NCI-H2227 (cell line): ENCODE measurements around the gene AP4B1.
"Not testable (repeated sequence)": the region's sequence is repeated elsewhere in the genome, so short reads cannot be mapped to it uniquely, and the experiment has no call there.

Source experiments
- DNase-seq: peaks from one replicate; lab custom pipeline; 2025; ENCODE audit not compliant: unreplicated experiment; lab: John Stamatoyannopoulos, UW

The AP4B1 gene

GRCh38 chr1:113904674-113905434 lies at the start of gene AP4B1, which contains the start of gene DCLRE1B:
AP4B1 (minus strand) TSS chr1:113904799; CDS start chr1:113904717, 82 bp downstream.
DCLRE1B (plus strand) TSS chr1:113905326; CDS start chr1:113905587, 261 bp downstream.
- DNase-seq = peak; percentile 99

- DNase-seq = no peak
Measured at GRCh38 chr1:113951719-113952118, 47.1 kb upstream of the AP4B1 start.

GRCh38 chr1:113950908-113951307 lies 46.3 kb upstream of the AP4B1 start:
- DNase-seq = no peak

GRCh38 chr1:113949007-113949406 lies 44.4 kb upstream of the AP4B1 start:
- peak; percentile 36 for DNase-seq

- DNase-seq = not testable (repeated sequence)
Measured at GRCh38 chr1:113948151-113948550, 43.6 kb upstream of the AP4B1 start.

- DNase-seq = no peak
Measured at GRCh38 chr1:113947388-113948107, 42.9 kb upstream of the AP4B1 start.

GRCh38 chr1:113946678-113947387 lies 42.2 kb upstream of the AP4B1 start:
- DNase-seq = peak; percentile 10

DNA sequence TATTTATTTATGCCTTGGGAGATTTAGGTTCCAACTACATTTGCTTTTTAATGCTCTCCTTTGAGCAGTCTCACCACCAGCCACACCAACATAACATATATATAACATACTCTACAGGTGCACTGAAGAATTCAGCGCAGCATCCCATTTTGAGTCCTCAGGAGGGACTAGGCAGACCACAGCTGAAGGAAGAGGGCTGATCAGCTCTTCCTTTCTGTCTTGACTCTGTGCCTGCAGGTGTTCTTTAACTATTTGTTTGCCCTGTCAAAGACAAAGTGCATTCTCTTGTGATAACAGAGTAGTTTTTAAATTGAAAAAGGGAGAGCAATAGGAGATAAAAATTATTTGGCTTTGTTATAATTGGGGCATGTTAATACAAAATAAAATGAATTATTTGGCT lies 41.5 kb upstream of the AP4B1 start:
- DNase-seq = no peak

DNA sequence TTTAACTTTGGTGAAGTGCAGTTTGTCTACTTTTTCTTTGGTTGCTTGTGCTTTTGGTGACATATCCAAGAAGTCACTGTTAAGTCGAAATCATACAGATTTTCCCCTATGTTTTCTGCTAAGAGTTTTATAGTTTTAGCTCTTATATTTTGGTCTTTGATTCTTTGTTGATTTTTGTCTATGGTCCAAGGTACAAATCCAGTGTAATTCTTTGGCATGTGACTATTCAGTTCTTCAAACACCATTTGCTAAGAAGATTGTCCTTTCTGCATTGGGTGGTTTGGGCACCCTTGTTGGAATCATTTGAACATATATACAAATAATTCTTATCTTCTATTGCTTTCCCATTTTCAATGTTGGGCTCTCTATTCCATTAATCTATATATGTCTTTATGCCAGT lies 40.7 kb upstream of the AP4B1 start:
- DNase-seq = no peak

GRCh38 chr1:113943028-113943811 lies 38.6 kb upstream of the AP4B1 start:
- DNase-seq = no peak

- no peak for DNase-seq
Measured at GRCh38 chr1:113942527-113942926, 37.9 kb upstream of the AP4B1 start.

GRCh38 chr1:113941245-113941559 lies 36.6 kb upstream of the AP4B1 start:
- peak; percentile 14 for DNase-seq

GRCh38 chr1:113940365-113941244 lies 36.0 kb upstream of the AP4B1 start:
- DNase-seq = no peak

GRCh38 chr1:113938192-113938591 lies 33.6 kb upstream of the AP4B1 start:
- DNase-seq = no peak

DNA sequence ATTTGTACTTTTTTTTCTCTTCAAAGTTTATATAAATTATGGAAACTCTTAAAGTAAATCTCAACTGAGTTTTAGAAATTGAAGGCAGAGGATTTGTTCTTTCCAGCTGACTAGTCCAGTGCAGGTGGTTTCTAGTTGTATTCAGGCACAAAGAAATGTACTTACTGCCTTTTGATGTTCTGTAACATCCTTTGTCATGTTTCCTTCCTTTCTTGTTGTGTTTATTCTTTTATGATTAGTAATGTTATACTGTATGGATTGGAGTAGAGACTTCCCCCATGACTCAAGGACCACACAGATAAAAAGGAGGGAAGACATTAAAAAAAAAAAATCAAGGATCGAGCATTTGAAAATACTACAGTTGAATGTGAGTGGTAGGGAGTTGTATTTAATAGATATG lies 32.5 kb upstream of the AP4B1 start:
- DNase-seq = no peak

GRCh38 chr1:113935970-113936369 lies 31.4 kb upstream of the AP4B1 start:
- DNase-seq = no peak

DNA sequence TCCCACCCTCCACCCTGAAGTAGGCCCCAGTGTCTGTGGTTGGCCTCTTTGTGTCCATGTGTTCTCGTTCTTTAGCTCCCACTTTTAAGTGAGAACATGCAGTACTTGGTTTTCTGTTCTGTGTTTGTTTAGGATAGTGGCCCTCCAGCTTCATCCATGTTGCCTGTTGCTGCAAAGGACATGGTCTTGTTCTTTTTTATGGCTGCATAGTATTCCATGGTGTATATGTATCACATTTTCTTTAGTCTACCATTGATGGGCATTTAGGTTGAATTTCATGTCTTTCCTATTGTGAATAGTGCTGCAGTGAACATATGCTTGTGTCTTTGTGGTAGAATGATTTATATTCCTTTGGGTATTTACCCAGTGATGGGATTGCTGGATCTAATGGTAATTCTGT lies 30.6 kb upstream of the AP4B1 start:
- no peak for DNase-seq

GRCh38 chr1:113934511-113935055 lies 30.0 kb upstream of the AP4B1 start:
- DNase-seq = no peak

GRCh38 chr1:113934006-113934405 lies 29.4 kb upstream of the AP4B1 start:
- no peak for DNase-seq

DNA sequence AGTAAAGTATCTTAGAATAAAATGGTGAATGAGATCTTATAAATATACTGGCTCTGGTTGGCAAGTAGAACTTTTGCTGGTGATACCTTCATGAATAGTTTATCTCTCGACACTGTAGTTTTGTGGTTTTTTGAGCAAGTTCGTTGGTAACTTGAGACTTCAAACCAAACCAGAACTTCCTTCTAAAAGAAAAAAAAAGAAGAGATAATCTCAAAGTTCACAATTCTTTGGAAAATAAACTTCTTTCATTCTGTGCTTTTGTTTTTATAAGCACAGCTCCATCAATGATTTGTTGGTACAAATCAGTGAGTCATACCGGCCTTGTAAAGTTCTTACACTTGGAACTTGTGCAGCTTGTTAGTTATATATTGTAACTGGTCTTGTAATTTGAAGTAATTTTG lies 26.9 kb upstream of the AP4B1 start:
- no peak for DNase-seq
